Kidney tubule cell (primary cell): ENCODE measurements around the gene S100A3.
"Not testable (repeated sequence)": the region's sequence is repeated elsewhere in the genome, so short reads cannot be mapped to it uniquely, and the experiment has no call there.

ENCODE experiments used
- DNase-seq: peaks from one replicate; pipeline ENCODE4 v3.0.0-alpha.2; 2018; ENCODE audit warnings: low spot score

Gene S100A3

DNA sequence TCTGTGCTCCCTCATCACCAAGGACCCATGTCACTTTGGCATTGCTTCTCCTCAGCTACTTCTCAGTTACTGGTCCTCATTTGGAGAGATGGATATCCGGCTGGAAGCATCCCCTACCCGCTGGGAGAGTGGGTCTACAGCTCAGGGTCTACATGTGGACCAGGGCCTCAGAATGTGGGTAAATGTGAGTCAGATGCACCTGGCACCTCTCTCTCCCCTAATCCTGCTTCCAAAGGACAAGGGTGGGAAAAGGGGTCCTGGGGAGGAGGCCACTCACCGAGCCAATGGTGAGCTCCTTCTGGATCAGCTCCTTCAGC lies 14.2 kb downstream of the S100A3 start:
- no peak for DNase-seq

- DNase-seq = peak; percentile 55
These were observed 14.7 kb downstream of the S100A3 start for GRCh38 chr1:153534226-153534924.

DNA sequence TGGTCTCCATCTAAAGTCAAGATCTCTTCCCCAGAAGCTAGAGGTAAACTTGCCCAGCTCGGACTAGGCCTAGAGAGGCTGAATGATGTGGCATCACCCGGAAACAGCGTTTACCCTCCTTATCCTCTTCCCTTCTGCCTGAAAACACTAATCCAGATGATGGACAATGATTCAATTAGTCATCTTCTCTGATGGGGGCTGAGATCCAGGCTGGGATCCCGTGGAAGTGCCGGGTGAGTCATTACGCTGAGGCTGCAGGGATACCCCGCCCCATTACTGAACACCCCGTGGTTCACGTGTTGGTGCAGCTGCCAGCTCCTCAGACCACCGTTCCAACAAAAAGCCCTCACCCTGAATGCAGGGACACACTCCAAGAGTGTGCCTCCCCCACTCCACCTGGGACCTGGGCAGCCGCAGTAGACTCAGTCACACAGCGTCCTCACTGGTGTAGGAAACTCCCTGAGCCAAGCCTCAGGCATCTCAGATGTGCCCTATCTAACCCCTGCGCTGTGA lies 15.3 kb downstream of the S100A3 start:
- DNase-seq = peak; percentile 95

DNA sequence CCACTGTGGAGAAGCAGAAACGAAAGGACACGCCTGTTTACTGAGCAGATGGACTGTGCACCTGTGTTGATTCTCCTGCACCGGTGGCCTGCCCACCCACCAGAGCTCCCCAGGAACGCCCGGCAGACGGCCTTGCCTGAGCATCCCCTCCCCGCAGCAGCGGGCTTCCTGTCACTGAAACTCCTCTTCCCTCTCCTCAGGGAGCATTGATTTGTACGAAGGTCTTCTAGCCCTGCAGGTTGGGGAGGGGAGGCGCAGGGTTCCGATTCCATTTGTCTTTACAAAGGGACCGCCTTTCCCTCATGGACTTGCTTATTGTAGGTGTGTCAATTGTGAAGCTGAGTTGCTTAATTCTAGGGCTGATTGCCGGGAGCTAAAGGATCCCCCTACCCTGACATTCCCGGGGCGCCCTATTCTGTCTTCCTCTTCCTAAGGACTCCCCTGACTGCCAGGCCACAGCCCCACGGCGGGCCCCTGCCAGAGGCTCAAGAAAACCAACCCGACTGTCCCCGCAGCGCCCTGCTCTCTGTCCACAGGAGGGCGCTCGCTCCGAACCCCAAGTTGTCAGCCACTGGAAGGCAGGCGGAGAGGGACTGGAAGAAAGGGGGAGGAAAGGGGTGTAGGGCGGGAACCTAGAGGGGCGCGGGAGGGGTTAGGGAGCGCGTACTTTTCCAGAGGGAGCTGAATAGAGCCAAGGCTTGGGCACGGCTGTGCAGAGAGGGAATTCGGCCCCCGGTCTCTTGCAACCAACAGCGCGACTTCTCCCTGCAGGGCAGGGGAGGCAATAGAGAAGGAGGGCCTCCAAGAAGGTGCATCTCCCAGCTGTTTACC lies 16.1 kb downstream of the S100A3 start:
- peak; percentile 84 for DNase-seq

GRCh38 chr1:153532181-153532580 lies 16.9 kb downstream of the S100A3 start:
- peak; percentile 46 for DNase-seq

- DNase-seq = no peak
These were observed 17.4 kb downstream of the S100A3 start for GRCh38 chr1:153531638-153532037.

DNA sequence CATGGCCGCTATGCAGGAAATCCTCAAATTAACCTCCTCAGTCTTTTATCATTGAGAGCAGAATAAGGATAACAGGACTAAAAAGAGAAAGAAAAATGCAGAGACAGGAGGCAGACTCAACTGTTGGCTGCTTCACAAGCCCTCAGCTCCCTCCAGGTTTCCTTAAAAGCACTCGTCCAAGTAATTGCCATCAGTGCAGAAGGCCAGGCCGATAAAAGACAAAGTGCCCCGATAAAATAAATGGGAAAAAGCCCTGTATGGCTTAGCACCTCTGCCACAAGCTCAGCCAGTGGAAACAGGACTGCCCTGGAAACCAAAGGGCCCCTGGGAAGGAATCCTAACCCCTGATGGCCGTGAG lies 21.4 kb downstream of the S100A3 start:
- no peak for DNase-seq

GRCh38 chr1:153527023-153527682 lies 21.9 kb downstream of the S100A3 start:
- DNase-seq = peak; percentile 81

- DNase-seq = no peak
These were observed 22.9 kb downstream of the S100A3 start for GRCh38 chr1:153526132-153526543.

DNA sequence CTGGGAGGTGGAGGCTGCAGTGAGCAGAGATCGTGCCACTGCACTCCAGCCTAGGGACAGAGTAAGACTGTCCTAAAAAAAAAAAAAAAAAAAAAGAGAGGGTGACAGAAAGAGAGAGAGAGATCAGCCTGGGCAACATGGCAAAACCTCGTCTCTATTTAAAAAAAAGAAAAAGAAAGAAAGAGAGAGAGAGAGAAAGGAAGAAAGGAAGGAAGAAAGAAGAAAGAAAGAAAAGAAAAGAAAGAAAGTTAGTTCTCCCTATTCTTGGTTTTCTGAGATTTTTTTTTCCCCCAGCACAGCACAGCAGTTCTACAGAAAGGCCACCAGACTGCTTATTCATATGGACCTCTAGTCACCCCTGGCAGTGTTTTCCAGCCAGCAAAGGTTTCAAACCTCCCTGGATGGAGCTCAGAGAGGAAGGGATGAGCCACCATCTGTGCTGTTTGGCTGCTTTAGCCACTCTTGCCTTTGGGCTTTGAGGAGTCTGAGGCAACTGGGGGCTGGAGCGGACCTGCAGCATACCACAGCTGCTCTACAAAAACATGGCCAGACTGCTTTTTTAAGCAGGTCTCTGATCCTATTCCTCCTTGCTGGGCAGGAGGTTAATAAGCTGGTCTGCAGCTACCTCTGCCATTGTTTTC lies 23.9 kb downstream of the S100A3 start:
- no peak for DNase-seq

- DNase-seq = not testable (repeated sequence)
These were observed 26.6 kb downstream of the S100A3 start for GRCh38 chr1:153522353-153523048.

DNA sequence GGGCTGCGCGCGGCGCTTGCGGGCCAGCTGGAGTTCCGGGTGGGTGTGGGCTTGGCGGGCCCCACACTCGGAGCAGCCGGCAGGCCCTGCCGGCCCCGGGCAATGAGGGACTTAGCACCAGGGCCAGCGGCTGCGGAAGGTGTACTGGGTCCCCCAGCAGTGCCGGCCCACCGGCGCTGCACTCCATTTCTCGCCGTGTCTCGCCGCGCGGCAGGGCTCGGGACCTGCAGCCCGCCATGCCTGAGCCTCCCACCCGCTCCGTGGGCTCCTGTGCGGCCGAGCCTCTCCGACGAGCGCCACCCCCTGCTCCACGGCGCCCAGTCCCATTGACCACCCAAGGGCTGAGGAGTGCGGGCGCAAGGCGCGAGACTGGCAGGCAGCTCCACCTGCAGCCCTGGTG lies 27.2 kb downstream of the S100A3 start:
- not testable (repeated sequence) for DNase-seq

DNA sequence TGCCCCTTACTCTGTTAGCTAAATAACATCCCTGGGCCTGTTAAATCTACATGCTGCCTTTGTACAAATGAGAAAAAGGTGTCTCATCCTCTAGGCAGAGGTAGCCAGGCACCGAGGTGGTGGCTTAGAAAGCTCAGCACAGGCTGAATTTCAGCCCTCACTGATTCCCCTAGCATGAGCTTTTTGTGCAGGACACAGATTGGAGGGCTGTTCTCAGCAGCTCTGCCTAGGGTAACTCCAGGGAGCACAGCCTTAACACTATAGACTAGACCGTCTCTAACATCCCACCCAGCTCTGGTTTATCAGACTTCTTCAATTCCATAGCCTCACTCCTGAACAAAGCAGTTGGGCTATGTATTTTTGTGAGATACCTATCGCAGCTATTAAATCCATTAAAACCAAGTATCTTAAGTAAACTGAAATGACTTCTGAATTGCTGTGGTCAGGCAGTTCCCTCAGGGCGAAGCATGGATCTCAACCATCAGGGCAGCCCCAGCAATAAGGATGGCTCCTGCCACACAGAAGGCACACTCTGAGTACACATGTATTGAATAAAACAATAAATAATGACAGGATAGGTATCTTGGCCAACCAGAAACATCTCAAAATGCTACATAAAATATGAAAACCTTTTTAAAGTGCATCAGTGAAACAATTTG lies 28.1 kb downstream of the S100A3 start:
- DNase-seq = no peak

DNA sequence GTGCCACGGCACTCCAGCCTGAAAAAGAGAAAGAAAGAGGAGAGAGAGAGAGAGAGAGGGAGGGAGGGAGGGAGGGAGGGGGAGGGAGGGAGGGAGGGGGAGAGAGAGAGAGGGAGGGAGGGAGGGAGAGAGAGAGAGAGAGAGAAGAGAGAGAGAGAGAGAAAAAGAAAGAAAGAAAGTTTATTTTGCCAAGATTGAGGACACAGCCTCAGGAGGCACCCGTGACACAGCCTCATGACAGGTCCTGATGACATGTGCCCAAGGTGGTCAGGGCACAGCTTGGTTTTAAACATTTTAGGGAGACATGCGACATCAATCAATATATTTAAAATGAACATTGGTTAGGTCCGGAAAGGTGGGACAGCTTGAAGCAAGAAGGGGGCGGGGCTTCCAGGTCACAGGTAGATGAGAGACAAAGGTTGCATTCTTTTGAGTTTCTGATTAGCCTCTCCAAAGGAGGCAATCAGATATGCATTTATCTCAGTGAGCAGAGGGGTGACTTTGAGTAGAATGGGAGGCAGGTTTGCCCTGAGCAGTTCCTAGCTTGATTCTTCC lies 28.8 kb downstream of the S100A3 start:
- DNase-seq = not testable (repeated sequence)

DNA sequence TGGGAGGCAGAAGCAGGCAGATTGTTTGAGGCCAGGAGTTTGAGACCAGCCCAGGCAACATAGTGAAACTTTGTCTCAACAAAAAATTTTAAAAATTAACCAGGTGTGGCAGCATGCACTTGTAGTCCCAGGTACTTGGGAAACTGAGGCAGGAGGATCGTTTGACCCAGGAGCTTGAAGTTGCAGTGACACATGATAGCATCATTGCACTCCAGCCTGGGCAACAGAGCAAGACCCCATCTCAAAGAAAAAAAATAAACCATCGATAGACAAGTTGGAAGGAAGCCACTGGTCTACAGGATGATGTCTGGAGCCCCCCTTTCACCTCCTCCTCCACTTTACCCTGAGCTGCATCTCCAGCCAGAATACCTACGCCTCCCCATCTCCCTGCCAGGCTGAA lies 29.8 kb downstream of the S100A3 start:
- DNase-seq = no peak

DNA sequence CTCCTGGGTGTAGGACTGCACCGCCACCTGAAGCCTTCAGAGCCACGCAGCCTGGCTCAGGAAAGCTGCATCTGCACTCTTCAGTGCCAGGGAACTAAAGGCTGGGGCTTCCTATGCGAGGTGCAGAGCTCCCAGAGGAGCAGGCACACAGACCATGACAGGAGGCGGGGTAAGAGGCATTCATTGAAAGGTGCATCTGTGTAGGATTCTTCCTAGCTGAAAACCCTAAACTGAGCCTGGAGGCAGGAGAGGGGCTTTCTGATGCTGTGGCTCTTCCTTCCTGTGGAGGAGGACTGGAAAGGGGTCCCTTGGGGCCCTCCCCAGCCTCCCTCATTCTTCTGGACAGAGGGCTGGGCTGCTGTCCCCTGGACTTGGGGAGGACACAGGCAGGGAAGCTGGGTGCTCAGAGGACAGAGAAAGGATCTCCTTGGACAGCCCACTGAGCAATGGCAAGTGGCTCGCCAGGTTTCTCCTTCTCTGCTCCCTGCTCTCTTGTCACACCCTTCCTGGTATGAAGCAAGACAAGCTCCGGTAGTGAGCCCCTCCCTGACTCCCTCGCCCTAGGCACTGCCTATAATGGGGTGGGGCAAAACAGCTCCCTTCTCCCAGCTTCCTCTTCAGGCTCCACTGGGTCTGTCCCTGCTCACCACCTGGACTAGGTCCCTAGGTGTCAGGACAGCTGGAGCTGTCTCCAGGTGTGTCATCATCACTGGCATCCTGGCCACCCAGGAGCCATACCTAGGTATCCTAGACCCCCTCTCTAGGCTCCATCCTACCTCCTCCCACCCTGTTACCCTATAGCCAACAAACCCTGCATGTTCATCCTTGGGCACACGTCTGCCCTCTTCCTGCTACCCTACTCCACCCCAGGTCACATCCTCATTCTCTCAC lies 33.3 kb downstream of the S100A3 start:
- peak; percentile 81 for DNase-seq

DNA sequence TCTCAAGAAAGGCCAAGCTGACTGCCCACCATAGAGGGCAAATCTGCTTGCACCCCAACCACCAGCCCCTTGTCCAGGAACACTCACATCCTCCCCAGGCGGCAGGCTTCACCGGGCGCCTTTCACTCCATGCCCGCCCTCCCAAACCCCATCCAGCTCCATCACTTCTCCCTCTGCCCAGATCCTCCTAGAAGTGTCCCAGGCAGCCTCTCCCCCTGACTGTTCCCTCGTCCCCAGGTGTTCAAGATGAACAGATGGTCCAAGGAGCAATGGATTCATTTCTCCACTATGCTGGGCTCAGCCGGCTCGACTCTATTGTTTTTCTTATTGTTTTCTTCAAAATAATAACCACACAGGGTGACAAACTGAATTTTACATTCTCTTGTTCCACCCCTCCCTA lies 35.4 kb downstream of the S100A3 start:
- DNase-seq = no peak

DNA sequence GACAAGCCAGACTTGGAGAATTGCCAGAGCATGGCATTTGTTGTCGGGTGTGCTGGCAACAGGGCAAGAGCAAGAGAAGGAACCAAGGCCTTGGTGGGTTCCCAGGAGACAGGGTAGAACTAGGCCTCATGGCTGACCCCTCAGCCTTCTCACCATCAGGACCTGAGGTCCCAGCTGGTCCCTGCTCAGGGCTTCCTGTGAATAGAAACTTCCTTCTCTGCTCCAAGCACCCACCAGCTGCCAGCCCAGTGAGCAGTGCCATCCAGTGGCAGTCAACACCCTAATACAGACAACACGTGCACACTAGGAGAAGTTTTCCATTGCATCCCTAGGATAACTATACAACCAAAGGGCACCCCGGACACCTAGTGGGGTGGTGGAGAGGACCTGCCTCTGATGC lies 36.0 kb downstream of the S100A3 start:
- DNase-seq = no peak

DNA sequence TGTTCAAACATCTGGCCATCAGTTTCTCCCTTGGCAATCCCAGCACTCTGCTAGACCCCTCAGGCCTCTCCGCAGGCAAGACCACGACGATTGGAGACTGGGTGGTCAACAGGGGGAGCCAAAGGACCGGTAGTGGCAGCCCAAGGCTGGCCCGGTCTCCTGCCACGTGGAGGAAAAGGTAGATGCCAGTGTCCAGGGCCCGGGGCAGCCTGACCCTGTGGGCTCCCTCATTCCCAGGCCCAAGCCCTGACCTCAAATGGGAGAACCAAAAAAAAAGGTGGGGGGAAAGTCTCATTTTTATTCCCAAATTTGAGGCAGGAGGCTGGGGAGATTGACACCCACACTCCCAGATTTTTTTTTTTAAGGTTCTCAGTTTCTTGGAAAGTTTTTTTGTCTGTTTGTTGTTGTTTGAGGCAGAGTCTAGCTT lies 38.1 kb downstream of the S100A3 start:
- DNase-seq = peak; percentile 82
